HepG2 (cell line): Measurements from ENCODE around the gene IL17C. TPM values are rescaled to one million over a fixed set of nuclear protein-coding genes. Genes with fewer than 3 reads are reported as not detected.
A peak's percentile ranks its signal among the peaks of the same experiment; 100 is the strongest.

Experiments used
- AFF4 ChIP-seq: sonication (generic); formaldehyde crosslinking; IDR thresholded peaks from 2 replicates; pipeline ENCODE4 v1.4.0; 2020; ENCODE audit warnings: missing genetic modification reagents
- ATF3 ChIP-seq: sonication (generic); formaldehyde crosslinking; IDR thresholded peaks from 2 replicates; pipeline ENCODE4 v1.4.0; 2020; ENCODE audit warnings: missing genetic modification reagents
- BCLAF1 ChIP-seq: fragments of 450-650 bp; IDR thresholded peaks from 2 replicates; pipeline ENCODE4 v1.6.1; 2017; ENCODE audit warnings: mild to moderate bottlenecking
- CBX5 ChIP-seq: sonication (generic); formaldehyde crosslinking; IDR thresholded peaks from 2 replicates; pipeline ENCODE4 v1.4.0; 2020; ENCODE audit warnings: missing genetic modification reagents, borderline replicate concordance
- HNRNPK ChIP-seq: fragments of 200-400 bp; formaldehyde crosslinking; IDR thresholded peaks from 2 replicates; pipeline ENCODE4 v1.6.1; 2018; ENCODE audit warnings: low read length, low read depth, moderate library complexity, mild to moderate bottlenecking; ENCODE audit not compliant: poor library complexity, severe bottlenecking
- MYNN ChIP-seq: sonication (generic); formaldehyde crosslinking; IDR thresholded peaks from 2 replicates; pipeline ENCODE4 v1.4.0; 2020; ENCODE audit warnings: mild to moderate bottlenecking, low read depth, missing genetic modification reagents
- NCOA1 ChIP-seq: sonication (generic); formaldehyde crosslinking; IDR thresholded peaks from 2 replicates; pipeline ENCODE4 v1.9.0; 2021; ENCODE audit warnings: missing genetic modification reagents
- NR3C1 ChIP-seq: sonication (generic); formaldehyde crosslinking; IDR thresholded peaks from 2 replicates; pipeline ENCODE4 v1.4.0; 2020; ENCODE audit warnings: missing genetic modification reagents
- PAXIP1 ChIP-seq: sonication (generic); formaldehyde crosslinking; conservative IDR thresholded peaks from 2 replicates; pipeline ENCODE4 v1.4.0; 2020; ENCODE audit warnings: mild to moderate bottlenecking, missing genetic modification reagents, moderate library complexity
- RFXANK ChIP-seq: IDR thresholded peaks from 2 replicates; pipeline ENCODE4 v1.6.1; 2016
- SCMH1 ChIP-seq: sonication (generic); formaldehyde crosslinking; IDR thresholded peaks from 2 replicates; pipeline ENCODE4 v1.9.0; 2021; ENCODE audit warnings: missing genetic modification reagents, mild to moderate bottlenecking, borderline replicate concordance
- STAT5B ChIP-seq: sonication (generic); formaldehyde crosslinking; IDR thresholded peaks from 2 replicates; pipeline ENCODE4 v1.4.0; 2020; ENCODE audit warnings: missing genetic modification reagents
- TOE1 ChIP-seq: sonication (generic); formaldehyde crosslinking; IDR thresholded peaks from 2 replicates; pipeline ENCODE4 v1.4.0; 2020; ENCODE audit warnings: mild to moderate bottlenecking, missing genetic modification reagents
- YY1 ChIP-seq: IDR thresholded peaks from 2 replicates; pipeline ENCODE4 v1.6.1; 2011; ENCODE audit warnings: low read length, low read depth, moderate library complexity, mild to moderate bottlenecking; ENCODE audit not compliant: insufficient read depth, insufficient replicate concordance
- ZMYM4 ChIP-seq: sonication (generic); formaldehyde crosslinking; IDR thresholded peaks from 2 replicates; pipeline ENCODE4 v1.8.1; 2023; ENCODE audit warnings: mild to moderate bottlenecking, missing genetic modification reagents
- ZNF33A ChIP-seq: sonication (generic); formaldehyde crosslinking; IDR thresholded peaks from 2 replicates; pipeline ENCODE4 v1.5.1; 2020; ENCODE audit warnings: missing genetic modification reagents, mild to moderate bottlenecking, moderate library complexity, borderline replicate concordance
- ZNF383 ChIP-seq: sonication (generic); formaldehyde crosslinking; IDR thresholded peaks from 2 replicates; pipeline ENCODE4 v1.4.0; 2020; ENCODE audit warnings: missing genetic modification reagents, mild to moderate bottlenecking, borderline replicate concordance
- ZNF552 ChIP-seq: sonication (generic); formaldehyde crosslinking; IDR thresholded peaks from 2 replicates; pipeline ENCODE4 v1.9.0; 2022; ENCODE audit warnings: missing genetic modification reagents, mild to moderate bottlenecking, borderline replicate concordance
- ZNF619 ChIP-seq: sonication (generic); formaldehyde crosslinking; IDR thresholded peaks from 2 replicates; pipeline ENCODE4 v1.4.0; 2020; ENCODE audit warnings: mild to moderate bottlenecking, missing genetic modification reagents
- polyA plus RNA-seq, 8 experiments: library from polyadenylated mRNA; depleted of rRNA in 3 of 8; stranded (reverse) in 7 of 8; unstranded in 1 of 8; fragments of >200 nt; fragmentation: Illumina TruSeq in 4 of 8; extraction: Trizol in 4 of 8; gene quantifications; 2 replicates each; pipeline versions ENCODE4 v1.2.1 to v1.2.3, GENCODE V29; 2011 to 2016; ENCODE audit warnings: low read depth in 4 of 8, missing spikeins in 1 of 8, mixed read lengths in 1 of 8; ENCODE audit not compliant: insufficient read depth in 1 of 8
- total RNA-seq, 5 experiments: library from RNA; depleted of rRNA; stranded (reverse); fragments of >200 nt; fragmentation: Illumina TruSeq; extraction: Trizol; gene quantifications; 2 replicates each; pipeline ENCODE4 v1.2.3, GENCODE V29; 2016; ENCODE audit warnings: low read depth in 1 of 5

The IL17C gene
- total and polyA plus RNA-seq, 2 of the 13 experiments (the other 11 are each of a cell fraction or from before 2014, with no cell fraction given): not detected

GRCh38 chr16:88685156-88686061 lies 47.0 kb downstream of the IL17C start (continued):
- no peak for TF ChIP-seq AFF4 (CRISPR knock-in tag)
- TF ChIP-seq ZNF552 (CRISPR knock-in tag): no peak
- TF ChIP-seq HNRNPK: peak; percentile 11
- no peak for TF ChIP-seq RFXANK
- no peak for TF ChIP-seq MYNN (CRISPR knock-in tag)
- TF ChIP-seq BCLAF1: no peak
- TF ChIP-seq NR3C1 (CRISPR knock-in tag): no peak
- no peak for TF ChIP-seq ATF3 (CRISPR knock-in tag)
- no peak for TF ChIP-seq ZNF33A
- TF ChIP-seq ZMYM4 (CRISPR knock-in tag): peak; percentile 11; the same call in 1 of the 2 replicates
- 0 out of 2 replicates have a peak, but pooled peaks have one; percentile 43 for TF ChIP-seq NCOA1
- TF ChIP-seq SCMH1 (CRISPR knock-in tag): no peak
- no peak for TF ChIP-seq TOE1 (CRISPR knock-in tag)
- TF ChIP-seq CBX5 (CRISPR knock-in tag): no peak
- TF ChIP-seq ZNF383 (CRISPR knock-in tag): no peak
- TF ChIP-seq STAT5B (CRISPR knock-in tag): no peak
- TF ChIP-seq YY1: no peak
- no peak for TF ChIP-seq PAXIP1
- TF ChIP-seq ZNF619 (CRISPR knock-in tag): no peak
